Measurements from ENCODE around the gene PRKCD.

The PRKCD gene

GRCh38 chr3:53232641-53233377 lies 71.8 kb downstream of the PRKCD start:
- no peak for DNase-seq (ENCODE audit: low spot score)

GRCh38 chr3:53234130-53234840 lies 73.3 kb downstream of the PRKCD start:
- no peak for DNase-seq (ENCODE audit: low spot score)

GRCh38 chr3:53234841-53235232 lies 73.8 kb downstream of the PRKCD start:
- no peak for DNase-seq (ENCODE audit: low spot score)

- no peak for DNase-seq (ENCODE audit: low spot score)
These were observed 74.5 kb downstream of the PRKCD start for GRCh38 chr3:53235545-53235944.

GRCh38 chr3:53236112-53236841 lies 75.3 kb downstream of the PRKCD start:
- peak; percentile 80 for DNase-seq (ENCODE audit: low spot score)

GRCh38 chr3:53238051-53238850 lies 77.2 kb downstream of the PRKCD start:
- DNase-seq (ENCODE audit: low spot score), result no peak

- no peak for DNase-seq (ENCODE audit: low spot score)
These were observed 77.9 kb downstream of the PRKCD start for GRCh38 chr3:53238886-53239285.

GRCh38 chr3:53239800-53240199 lies 78.8 kb downstream of the PRKCD start:
- DNase-seq (ENCODE audit: low spot score), result no peak

GRCh38 chr3:53240989-53241972 lies 80.3 kb downstream of the PRKCD start:
- DNase-seq (ENCODE audit: low spot score), result no peak

GRCh38 chr3:53242155-53242554 lies 81.1 kb downstream of the PRKCD start:
- no peak for DNase-seq (ENCODE audit: low spot score)
